Upper lobe of right lung (tissue), 1 donor: Measurements from ENCODE around the gene YWHAG. TPM values are rescaled to one million over a fixed set of nuclear protein-coding genes. Genes with fewer than 3 reads are reported as not detected.

Experiments used
- ATAC-seq: fragments of 200-7000 bp; cut with Tn5 transposase; one replicate; pipeline ENCODE4 v1.9.1; 2020; ENCODE audit warnings: mild to moderate bottlenecking, moderate library complexity
- DNase-seq: peaks from one replicate; pipeline ENCODE4 v3.0.0-alpha.2; 2020
- H3K27ac ChIP-seq: fragments of 200-600 bp; one replicate; pipeline ENCODE4 v1.8.0; 2022
- H3K27me3 ChIP-seq: fragments of 200-600 bp; one replicate; pipeline ENCODE4 v1.8.0; 2022; ENCODE audit warnings: mild to moderate bottlenecking
- H3K36me3 ChIP-seq: fragments of 200-600 bp; one replicate; pipeline ENCODE4 v1.8.0; 2022
- H3K4me1 ChIP-seq: fragments of 200-600 bp; one replicate; pipeline ENCODE4 v1.8.0; 2022
- H3K4me3 ChIP-seq: fragments of 200-600 bp; one replicate; pipeline ENCODE4 v1.8.0; 2022; ENCODE audit warnings: mild to moderate bottlenecking
- H3K9me3 ChIP-seq: fragments of 200-600 bp; one replicate; pipeline ENCODE4 v1.8.0; 2022
- CTCF ChIP-seq: fragments of 200-600 bp; IDR thresholded peaks from one replicate; pipeline ENCODE4 v1.8.0; 2022; ENCODE audit warnings: antibody characterized with exemption
- intact Hi-C: fragments of 100-400 bp; cut with DNase I; formaldehyde crosslinking; loops from one replicate; pipeline ENCODE4 v1.11.0; 2022
- total RNA-seq: library from RNA; stranded (reverse); fragmentation: NEBNext Ultra II Directional; extraction: Animal tissue kit (Norgen Biotek cat#: 25700); gene quantifications from one replicate; pipeline ENCODE4 v1.2.1, GENCODE V29; 2021
- donor health status: DM: no; HTN: yes; CAD: no; lungs with severe emphysema.

YWHAG gene
- total RNA-seq, 1 donor from 2014 or later: 102 TPM

DNA sequence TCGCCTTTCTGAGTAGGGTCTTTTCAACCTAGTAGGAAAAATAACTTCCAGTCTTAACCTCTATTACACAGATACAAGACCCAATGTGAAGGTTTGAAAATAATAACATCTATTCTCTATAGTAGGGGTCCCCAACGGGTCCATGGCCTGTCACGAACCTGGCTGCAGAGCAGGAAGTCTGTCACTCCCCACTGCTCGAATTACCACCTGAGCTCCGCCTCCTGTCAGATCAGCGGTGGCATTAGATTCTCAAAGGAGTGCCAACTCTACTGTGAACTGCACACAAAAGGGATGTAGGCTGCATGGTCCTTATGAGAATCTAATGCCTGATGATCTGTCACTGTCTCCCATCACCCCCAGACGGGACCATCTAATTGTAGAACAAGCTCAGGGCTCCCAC lies 7.4 kb downstream of the YWHAG start:
- intact Hi-C loops: no loop called here
- no peak for ATAC-seq
- peaks cover 40% of the 10 kb centered on the region for H3K4me1 ChIP-seq
- H3K27me3 ChIP-seq: no peaks in the 10 kb centered on the region
- no peak for TF ChIP-seq CTCF
- H3K27ac ChIP-seq: no peak overlapping the region
- no peaks in the 10 kb centered on the region for H3K9me3 ChIP-seq
- H3K4me3 ChIP-seq: no peak overlapping the region
- peaks cover 34% of the 10 kb centered on the region for H3K36me3 ChIP-seq
- no peak for DNase-seq

DNA sequence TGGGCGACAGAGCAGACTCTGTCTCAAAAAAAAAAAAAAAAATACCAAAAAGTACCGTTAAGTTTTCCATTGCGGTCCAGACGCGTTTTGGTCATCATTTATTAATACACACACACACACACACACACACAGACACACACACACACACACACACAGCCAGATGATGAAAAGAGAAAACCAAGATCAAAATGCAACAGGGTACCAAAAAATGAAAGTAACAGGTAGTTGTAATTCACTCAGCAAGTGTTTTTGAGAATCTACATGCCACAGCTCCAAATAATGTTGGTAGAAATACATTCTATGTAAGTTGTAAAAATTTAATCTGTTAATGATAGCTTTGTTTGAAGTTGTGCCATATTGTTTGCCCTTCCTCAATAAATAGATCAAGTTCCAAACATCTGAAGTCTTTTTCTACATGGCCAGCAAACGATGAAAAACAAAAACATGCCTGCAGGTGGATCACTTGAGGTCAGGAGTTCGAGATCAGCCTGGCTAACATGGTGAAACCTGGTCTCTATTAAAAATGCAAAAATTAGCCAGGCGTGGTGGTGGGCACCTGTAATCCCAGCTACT lies 9.4 kb downstream of the YWHAG start:
- ATAC-seq (no peak), DNase-seq (no peak)
- no peak for TF ChIP-seq CTCF
- H3K27ac ChIP-seq: no peak overlapping the region
- peaks cover 44% of the 10 kb centered on the region for H3K36me3 ChIP-seq
- H3K4me1 ChIP-seq: peaks cover 30% of the 10 kb centered on the region
- no peak overlapping the region for H3K4me3 ChIP-seq
- H3K27me3 ChIP-seq: no peaks in the 10 kb centered on the region
- intact Hi-C loops: no loop called here
- no peaks in the 10 kb centered on the region for H3K9me3 ChIP-seq

DNA sequence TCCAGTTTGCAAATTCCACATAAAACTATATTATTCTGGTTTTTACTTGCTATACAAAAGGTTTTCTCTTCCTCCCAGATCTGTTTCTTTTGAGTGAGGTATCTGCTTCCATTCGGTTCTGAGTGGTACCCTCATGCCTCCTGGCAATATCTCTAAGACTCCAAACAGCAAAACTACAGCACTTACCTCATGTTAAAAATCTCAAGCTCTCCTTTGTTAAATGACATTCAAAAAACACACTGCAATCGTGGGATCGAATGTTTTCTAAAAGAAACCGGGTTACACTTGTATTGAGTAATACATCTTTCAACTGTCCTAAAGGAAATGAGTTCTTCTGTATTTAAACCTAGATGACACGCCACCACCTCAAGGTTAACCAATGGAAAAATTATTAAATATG lies 11.1 kb downstream of the YWHAG start:
- intact Hi-C loops: no loop called here
- no peak for TF ChIP-seq CTCF
- H3K9me3 ChIP-seq: no peaks in the 10 kb centered on the region
- no peak for DNase-seq
- no peaks in the 10 kb centered on the region for H3K27me3 ChIP-seq
- peaks cover 60% of the 10 kb centered on the region for H3K36me3 ChIP-seq
- H3K4me3 ChIP-seq: no peak overlapping the region
- H3K4me1 ChIP-seq: peaks cover 28% of the 10 kb centered on the region
- ATAC-seq: no peak
- peak overlapping the region; percentile 26 for H3K27ac ChIP-seq

GRCh38 chr7:76346778-76347177 lies 12.0 kb downstream of the YWHAG start:
- ATAC-seq (peak; percentile 66), DNase-seq (no peak)
- no peaks in the 10 kb centered on the region for H3K9me3 ChIP-seq
- H3K36me3 ChIP-seq: peaks cover 64% of the 10 kb centered on the region
- TF ChIP-seq CTCF: no peak
- peak overlapping the region; percentile 55 for H3K27ac ChIP-seq
- peaks cover 24% of the 10 kb centered on the region for H3K4me1 ChIP-seq
- H3K4me3 ChIP-seq: no peak overlapping the region
- H3K27me3 ChIP-seq: no peaks in the 10 kb centered on the region
- intact Hi-C loops: no loop called here

- Histone ChIP-seq H3K9me3 (no peaks in the 10 kb centered on the region), H3K27me3 (no peaks in the 10 kb centered on the region), H3K4me3 (no peak overlapping the region), H3K4me1 (peaks cover 24% of the 10 kb centered on the region), H3K36me3 (peaks cover 64% of the 10 kb centered on the region), H3K27ac (peak overlapping the region; percentile 55)
- intact Hi-C loops: no loop called here
- no peak for DNase-seq
- TF ChIP-seq CTCF: no peak
- ATAC-seq: peak; percentile 82
Observed at GRCh38 chr7:76346097-76346496, 12.7 kb downstream of the YWHAG start.

GRCh38 chr7:76343931-76344321 lies 14.9 kb downstream of the YWHAG start:
- Histone ChIP-seq H3K4me1 (peaks cover 34% of the 10 kb centered on the region), H3K27ac (no peak overlapping the region), H3K4me3 (no peak overlapping the region), H3K36me3 (peaks cover 51% of the 10 kb centered on the region), H3K9me3 (no peaks in the 10 kb centered on the region), H3K27me3 (no peaks in the 10 kb centered on the region)
- DNase-seq: no peak
- ATAC-seq: no peak
- TF ChIP-seq CTCF: no peak
- intact Hi-C loops: no loop called here
